COLO829 (cell line): ENCODE measurements around the gene INHBC.

Experiments
- DNase-seq: peaks from one replicate; pipeline ENCODE4 v3.0.0; 2012; ENCODE audit warnings: low spot score

Gene INHBC

GRCh38 chr12:57469296-57470164 is 34.9 kb downstream of the INHBC start:
- DNase-seq: no peak

DNA sequence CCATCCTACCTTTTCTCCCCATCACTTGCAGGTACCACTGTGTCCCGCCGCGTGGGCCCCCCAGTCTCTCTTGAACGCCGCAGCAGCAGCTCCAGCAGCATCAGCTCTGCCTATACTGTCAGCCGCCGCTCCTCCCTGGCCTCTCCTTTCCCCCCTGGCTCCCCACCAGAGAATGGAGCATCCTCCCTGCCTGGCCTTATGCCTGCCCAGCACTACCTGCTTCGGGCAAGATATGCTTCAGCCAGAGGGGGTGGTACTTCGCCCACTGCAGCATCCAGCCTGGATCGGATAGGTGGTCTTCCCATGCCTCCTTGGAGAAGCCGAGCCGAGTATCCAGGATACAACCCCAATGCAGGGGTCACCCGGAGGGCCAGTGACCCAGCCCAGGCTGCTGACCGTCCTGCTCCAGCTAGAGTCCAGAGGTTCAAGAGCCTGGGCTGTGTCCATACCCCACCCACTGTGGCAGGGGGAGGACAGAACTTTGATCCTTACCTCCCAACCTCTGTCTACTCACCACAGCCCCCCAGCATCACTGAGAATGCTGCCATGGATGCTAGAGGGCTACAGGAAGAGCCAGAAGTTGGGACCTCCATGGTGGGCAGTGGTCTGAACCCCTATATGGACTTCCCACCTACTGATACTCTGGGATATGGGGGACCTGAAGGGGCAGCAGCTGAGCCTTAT is 35.8 kb downstream of the INHBC start:
- DNase-seq: no peak

GRCh38 chr12:57470970-57471656 is 36.5 kb downstream of the INHBC start:
- DNase-seq: no peak

DNA sequence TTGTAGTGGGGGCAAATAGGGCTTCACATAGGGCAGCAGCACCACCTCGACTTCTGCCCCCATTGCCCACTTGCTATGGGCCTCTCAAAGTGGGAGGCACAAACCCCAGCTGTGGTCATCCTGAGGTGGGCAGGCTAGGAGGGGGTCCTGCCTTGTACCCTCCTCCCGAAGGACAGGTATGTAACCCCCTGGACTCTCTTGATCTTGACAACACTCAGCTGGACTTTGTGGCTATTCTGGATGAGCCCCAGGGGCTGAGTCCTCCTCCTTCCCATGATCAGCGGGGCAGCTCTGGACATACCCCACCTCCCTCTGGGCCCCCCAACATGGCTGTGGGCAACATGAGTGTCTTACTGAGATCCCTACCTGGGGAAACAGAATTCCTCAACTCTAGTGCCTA is 37.1 kb downstream of the INHBC start:
- DNase-seq: no peak

DNA sequence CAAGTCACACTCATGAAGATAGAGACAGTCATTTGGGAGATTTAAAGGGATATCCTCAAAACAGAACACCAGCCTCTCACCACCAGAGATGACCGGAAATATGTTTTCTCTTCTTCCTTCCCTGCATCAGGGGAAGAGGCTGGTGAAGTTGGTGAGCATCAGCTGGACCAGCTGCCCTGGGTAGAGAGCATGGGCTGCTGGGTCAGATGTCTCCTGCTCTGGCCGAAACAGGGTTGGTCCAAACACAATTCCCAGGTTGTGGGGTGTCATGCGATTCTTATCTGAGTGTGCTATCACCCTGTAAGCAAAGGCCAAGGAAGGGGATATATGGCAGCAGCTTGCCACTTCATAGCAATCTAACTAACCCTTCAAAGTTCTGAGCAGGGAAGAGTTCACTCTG is 37.8 kb downstream of the INHBC start:
- DNase-seq: no peak

GRCh38 chr12:57473392-57473791 is 38.8 kb downstream of the INHBC start:
- no peak for DNase-seq

DNA sequence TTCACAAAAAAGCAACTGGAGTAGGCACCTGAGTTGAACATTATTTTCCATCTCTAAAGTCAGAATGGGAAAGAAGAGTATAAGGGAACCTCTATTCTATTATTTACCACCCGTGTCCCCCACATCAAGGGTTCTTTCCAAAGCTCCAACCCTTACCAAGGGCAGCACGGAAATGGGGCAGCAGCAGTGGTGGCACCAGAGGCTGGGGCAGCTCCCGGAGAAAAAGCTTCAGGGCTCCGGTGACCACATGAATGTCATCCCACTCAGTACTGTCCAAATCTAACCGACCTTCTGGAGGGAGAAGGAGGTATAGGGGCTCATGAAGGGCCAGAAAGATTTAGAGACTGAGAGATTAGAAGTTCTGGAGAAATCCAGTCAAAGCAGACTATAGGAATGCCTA is 39.3 kb downstream of the INHBC start:
- DNase-seq: no peak

DNA sequence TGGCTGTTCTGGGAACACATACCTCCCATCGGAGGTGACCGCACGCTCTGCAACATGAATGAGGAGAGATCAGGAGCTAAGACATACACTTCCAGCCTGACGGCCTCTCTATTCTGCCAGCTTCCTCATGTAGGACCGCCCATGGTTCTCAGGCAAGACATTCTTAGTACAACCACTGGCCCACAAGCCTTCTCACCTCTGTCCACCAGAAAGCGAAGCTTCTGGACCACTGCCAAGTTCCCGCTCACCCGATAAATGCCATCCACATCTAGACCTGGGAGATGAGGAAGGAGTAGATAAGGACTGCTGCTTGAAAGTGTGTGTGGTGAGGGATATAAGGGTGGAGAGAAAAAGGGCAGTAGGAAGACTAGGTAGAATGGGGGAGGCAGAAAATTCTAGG is 39.8 kb downstream of the INHBC start:
- no peak for DNase-seq

GRCh38 chr12:57474862-57475261 is 40.3 kb downstream of the INHBC start:
- no peak for DNase-seq

DNA sequence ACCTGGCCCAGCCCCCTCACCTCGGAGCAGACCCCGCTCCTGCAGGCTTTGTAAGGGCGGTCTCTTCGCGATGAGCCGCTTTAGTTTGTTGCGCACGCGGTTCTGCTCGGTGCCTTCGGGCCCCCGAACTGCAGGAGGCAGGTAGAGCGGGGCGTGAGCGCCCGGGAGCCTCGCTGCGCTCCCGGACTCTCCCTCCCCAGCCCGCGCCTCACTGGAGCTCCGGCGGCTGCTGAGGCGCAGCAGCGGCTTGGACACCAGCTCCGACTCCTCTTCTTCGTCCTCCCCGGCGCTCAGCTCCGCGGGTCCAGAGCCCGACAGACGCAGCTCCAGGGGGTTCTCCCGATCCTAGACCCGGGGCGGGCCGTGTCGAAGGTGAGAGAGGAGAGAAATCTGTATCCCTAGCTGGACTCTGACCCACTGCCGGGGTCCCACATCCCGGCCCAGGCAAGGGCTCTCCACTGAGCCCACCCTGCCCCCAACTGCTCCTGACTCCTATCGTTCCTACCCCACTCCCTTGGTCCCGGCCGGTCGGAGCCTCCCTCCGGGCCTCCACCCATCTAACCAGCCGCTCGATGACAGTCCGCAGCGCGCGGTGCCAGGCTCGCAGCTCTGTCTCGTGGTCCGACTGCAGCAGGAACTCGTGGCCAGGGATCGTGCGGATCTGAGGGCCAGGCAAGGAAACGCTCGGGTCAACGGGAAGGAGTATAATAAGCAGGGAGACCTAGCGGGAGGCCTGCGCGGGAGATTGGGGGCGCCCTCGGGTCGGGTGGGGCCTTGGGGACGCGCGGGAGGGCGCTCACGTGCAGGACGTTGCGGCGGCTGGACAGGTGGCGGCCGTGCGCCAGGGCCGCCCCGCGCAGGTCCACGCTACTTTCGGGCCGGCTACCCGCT is 40.9 kb downstream of the INHBC start:
- no peak for DNase-seq

- DNase-seq: no peak
These were observed 41.8 kb downstream of the INHBC start for GRCh38 chr12:57476162-57476992.

GRCh38 chr12:57476993-57477709 is 42.6 kb downstream of the INHBC start:
- no peak for DNase-seq

DNA sequence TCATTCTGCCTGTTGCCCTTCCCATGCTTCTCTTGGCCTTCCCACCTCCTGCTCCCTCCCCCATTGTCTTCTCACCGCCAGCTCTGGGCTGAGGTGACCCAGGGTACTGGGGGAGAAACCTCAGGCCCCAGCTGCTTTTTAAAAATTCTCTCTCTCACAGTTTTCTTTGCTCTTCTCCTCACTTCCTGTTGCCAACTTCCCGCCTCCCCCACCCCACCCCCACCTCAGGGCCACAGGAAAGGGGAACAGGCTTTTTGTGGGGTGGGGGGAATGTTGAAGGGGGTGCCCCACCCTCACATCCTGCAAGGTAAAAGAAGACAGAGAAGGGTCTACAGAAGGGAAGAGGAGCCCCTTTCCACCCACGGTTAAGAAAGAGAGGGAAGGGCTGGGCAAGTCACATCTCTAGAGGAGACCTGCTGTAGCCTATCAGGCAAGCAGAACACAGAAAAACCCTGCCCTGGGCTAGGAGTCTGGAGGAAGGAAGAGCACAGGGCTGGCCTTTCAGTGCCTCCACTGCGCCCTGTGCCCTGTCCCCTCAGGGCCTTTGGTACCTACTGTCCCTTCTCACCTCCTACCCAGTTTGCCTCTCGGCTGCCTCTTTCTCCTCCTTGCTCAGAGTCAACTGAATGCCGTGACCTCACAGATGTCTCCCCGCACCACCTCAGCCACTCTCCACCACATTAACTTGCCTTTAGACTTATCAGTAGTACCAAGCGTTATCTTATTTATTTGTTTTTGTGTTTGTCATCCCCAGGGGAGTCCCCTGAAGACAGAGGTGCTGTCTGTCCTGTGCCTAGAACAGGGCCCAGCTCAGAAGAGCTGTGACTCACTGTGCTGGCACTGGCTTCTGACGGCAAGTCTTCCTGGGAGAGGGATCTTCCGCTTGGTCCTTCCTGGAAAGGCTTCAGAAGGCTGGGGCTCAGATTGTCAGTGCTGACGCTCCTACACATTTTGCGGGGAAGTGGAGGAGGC is 43.4 kb downstream of the INHBC start:
- no peak for DNase-seq

GRCh38 chr12:57479043-57479375 is 44.4 kb downstream of the INHBC start:
- no peak for DNase-seq

GRCh38 chr12:57479376-57480115 is 45.0 kb downstream of the INHBC start, which contains the start of gene ARHGAP9:
TSS of gene ARHGAP9 (minus strand) at chr12:57479866. CDS start at chr12:57479406, 460 bp downstream.
- no peak for DNase-seq

DNA sequence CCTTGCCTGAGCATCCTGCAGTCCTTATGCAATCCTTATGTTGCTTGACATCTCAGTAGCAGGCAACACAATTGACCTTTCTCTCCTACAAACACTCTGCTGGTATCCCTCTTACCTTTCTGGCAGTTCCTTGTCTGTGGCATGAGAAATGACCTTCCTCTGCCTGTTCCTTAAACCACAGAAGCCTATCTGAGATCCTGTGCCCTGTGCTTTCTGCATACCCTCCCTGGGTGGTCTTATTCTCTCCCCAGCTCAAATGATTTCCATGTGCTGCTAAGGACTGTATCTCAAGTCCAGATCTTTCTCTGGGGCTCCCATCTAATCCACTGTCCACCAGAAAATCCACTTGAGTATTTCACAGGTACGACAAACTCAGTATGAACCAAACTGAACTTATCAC is 47.1 kb downstream of the INHBC start:
- DNase-seq: no peak

GRCh38 chr12:57483466-57483865 is 48.9 kb downstream of the INHBC start:
- DNase-seq: no peak

- no peak for DNase-seq
These were observed 51.1 kb downstream of the INHBC start for GRCh38 chr12:57485695-57486094.
